Right lung (tissue), 5 donors: ENCODE measurements around the gene GMEB1. TPM values are rescaled to one million over a fixed set of nuclear protein-coding genes. Genes with fewer than 3 reads are reported as not detected.
"Not testable (repeated sequence)": the region's sequence is repeated elsewhere in the genome, so short reads cannot be mapped to it uniquely, and the experiment has no call there.

Experiments
- DNase-seq, 2 donors: peaks; one replicate each; pipeline ENCODE4 v3.0.0-alpha.2; 2013
- polyA plus RNA-seq, 5 donors: library from polyadenylated mRNA; unstranded; fragments of 120-200 nt; gene quantifications; one replicate each; pipeline versions ENCODE4 v1.2.1 to v1.2.3, GENCODE V29; 2013; ENCODE audit warnings: inconsistent platforms in 1 of 5, low replicate concordance in 1 of 5; ENCODE audit not compliant: insufficient read length in 5 of 5, insufficient read depth in 1 of 5

GMEB1 gene
- polyA plus RNA-seq, 5 donors = 12.2 to 16.7 (median 16.1) TPM

- DNase-seq = peak; percentile 55
Measured at GRCh38 chr1:28668956-28669723, 556 bp downstream of the GMEB1 start.

DNA sequence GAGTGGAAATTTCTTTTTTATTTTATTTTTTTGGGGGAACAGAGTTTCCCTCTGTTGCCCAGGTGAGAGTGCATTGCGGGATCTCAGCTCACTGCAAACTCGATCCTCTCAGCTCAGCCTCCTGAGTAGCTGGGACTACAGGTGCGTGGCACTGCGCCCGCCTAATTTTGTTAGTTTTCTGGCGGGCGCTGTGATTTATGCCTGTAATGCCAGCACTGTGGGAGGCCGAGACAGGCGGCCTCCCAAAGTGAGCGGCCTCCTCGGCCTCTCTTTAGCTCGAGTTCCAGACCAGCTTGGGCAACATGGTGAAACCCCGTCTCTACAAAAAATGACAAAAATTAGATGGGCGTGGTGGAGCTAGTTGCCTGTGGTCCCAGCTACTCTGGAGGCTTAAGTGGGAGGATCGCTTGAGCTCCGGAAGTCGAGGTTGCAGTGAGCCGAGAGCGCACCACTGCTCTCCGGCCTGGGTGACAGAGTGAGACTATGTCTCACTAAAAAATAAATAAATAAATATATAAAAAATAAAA is 2.7 kb downstream of the GMEB1 start:
- no peak for DNase-seq

- DNase-seq = not testable (repeated sequence)
Measured at GRCh38 chr1:28672971-28673370, 4.4 kb downstream of the GMEB1 start.

GRCh38 chr1:28675924-28676257 is 7.3 kb downstream of the GMEB1 start:
- no peak for DNase-seq

DNA sequence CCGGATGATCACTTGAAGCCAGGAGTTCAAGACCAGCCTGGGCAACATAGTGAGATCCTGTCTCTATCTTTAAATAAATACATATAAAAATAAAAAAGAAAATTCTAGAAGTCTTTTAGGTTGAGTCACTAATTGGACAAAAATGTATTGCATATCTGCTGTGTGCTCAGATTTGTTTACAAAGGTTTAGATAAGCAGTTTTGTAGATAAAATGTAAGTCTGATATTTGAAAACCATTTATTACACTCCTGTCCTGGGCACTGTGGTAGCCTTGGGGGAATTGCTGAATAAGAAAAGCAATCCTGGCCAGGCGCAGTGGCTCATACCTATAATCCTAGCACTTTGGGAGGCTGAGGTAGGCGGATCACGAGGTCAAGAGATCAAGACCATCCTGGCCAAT is 11.6 kb downstream of the GMEB1 start:
- DNase-seq = no peak

- DNase-seq = no peak
Measured at GRCh38 chr1:28682840-28683239, 14.3 kb downstream of the GMEB1 start.

DNA sequence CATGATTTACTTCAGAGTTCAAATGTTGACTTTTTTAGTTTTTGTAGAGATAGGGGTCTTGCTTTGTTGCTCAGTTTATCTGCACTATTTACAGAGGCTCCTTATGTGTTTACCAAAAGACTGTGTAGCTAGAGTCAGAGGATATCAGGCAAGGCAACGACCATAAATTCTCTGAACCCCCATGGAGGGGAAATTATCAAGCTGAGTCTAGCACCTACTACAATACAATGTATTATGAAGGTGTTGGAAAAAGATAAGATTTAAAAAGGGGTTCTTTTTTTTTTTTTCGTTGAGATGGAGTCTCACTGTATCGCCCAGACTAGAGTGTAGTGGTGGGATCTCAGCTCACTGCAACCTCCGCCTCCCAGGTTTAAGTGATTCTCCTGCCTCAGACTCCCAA is 16.4 kb downstream of the GMEB1 start:
- no peak for DNase-seq

- DNase-seq = not testable (repeated sequence)
Measured at GRCh38 chr1:28691627-28692026, 23.0 kb downstream of the GMEB1 start.

DNA sequence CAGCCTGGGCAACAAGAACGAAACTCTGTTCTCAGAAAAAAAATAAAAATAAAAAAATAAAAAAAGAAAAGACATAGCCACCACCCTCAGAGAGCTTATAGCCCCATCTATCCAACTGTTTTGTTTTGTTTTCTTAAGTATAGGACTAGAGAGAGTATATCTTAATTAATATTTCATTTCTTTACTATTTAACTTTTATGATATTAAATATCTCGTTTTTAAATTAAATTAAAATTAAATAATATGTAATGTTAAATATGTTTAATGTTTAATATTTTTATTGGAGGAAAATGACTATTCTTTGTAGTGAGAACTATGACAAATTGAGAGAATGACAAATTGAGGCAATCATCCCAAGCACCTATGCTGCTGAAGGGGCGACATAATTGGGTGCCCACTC is 35.0 kb downstream of the GMEB1 start:
- no peak for DNase-seq

DNA sequence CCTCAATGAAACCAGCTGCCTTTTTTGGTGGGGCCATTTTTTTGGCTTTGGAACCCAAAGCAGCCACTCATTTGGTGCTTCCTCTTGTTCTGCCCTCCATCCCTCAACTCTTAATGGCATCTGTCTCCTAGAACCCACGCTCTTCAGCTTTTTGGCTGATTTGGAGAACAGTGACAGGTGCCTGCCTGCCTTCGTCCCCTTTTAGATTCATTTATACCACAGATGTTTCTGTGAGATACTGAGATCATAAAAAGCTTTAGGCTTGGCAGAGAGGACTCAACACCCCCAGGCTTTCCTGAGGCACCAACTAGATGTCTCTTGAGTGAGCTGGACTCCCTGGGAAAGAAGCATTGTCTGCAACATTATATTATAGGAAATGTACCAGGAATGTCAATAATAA is 47.8 kb downstream of the GMEB1 start:
- no peak for DNase-seq

- no peak for DNase-seq
Measured at GRCh38 chr1:28718166-28718565, 49.6 kb downstream of the GMEB1 start.

- no peak for DNase-seq
Measured at GRCh38 chr1:28718586-28719331, 50.2 kb downstream of the GMEB1 start.

- DNase-seq = no peak
Measured at GRCh38 chr1:28719332-28719619, 50.7 kb downstream of the GMEB1 start.

- DNase-seq = no peak
Measured at GRCh38 chr1:28720376-28720775, 51.8 kb downstream of the GMEB1 start.

GRCh38 chr1:28721927-28722326 is 53.3 kb downstream of the GMEB1 start:
- DNase-seq = not testable (repeated sequence)

DNA sequence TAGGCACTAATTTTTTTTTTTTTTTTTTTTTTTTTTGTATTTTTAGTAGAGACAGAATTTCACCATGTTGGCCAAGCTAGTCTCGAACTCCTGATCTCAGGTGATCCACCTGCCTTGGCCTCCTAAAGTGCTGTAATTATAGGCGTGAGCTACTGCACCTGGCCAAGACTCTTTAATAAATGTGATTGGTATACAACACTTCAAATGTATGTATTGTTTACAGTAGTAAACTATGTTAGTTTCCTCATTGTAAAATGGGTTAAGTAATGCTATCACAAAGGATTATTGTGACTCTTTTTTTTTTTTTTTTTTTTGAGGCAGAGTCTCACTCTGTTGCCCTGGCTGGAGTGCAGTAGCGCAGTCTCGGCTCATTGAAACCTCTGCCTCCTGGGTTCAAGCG is 56.8 kb downstream of the GMEB1 start:
- not testable (repeated sequence) for DNase-seq

GRCh38 chr1:28735961-28736449 is 67.4 kb downstream of the GMEB1 start:
- DNase-seq = no peak

DNA sequence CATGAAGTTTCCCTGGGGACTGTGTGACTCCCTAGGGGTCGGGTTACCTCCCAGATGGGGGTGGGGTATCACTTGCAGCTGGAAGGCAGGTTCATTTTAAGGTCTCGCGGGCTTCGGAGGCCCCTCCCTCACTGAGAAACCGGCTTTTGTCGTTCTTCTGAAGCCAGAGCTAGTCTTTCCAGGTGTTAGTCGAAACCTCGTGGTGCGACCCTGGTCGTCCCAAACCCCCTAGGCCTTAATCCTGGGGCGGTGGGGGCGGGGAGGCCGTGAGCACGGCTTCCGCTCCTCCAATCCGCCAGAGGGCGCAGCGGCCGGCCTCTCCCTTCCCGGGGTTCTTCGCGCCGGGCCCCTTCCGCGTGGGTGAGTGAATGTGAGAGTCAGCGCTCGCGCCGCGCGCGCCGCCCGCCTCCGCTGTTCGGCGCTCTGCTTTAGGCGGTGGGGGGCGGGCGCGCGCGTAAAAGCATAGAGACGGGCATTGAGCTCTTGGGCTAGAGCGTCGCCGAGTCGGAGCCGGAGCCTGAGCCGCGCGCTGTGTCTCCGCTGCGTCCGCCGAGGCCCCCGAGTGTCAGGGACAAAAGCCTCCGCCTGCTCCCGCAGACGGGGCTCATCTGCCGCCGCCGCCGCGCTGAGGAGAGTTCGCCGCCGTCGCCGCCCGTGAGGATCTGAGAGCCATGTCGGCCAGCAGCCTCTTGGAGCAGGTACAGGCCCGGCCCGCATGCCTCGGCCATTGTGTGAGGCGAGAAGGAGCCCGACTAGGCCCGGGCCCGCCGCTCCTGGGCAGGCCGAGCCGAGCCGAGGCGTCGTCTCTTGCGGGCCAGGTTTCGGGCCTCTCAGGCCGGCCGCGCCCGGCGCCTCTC is 68.1 kb downstream of the GMEB1 start, which contains the start of gene YTHDF2:
Gene YTHDF2 (plus strand): TSS at position 491 of the 857 bp plus-strand sequence. CDS start 181 bp downstream, at position 672.
- DNase-seq = peak; percentile 98 to 99

- DNase-seq = peak; percentile 42 to 43
Measured at GRCh38 chr1:28737307-28738132, 68.9 kb downstream of the GMEB1 start.

- DNase-seq = peak in 1 of 2 donors; percentile 7
Measured at GRCh38 chr1:28740118-28740517, 71.5 kb downstream of the GMEB1 start.

GRCh38 chr1:28744184-28744583 is 75.6 kb downstream of the GMEB1 start:
- no peak for DNase-seq
